Endothelial cell of umbilical vein (primary cell): ENCODE data around the gene MBTPS1.

ENCODE experiments used
- CTCF ChIP-seq, 2 donors: IDR thresholded peaks; 1 replicate in 1 of 2; 2 replicates in 1 of 2; pipeline ENCODE4 v1.5.1; 2011; ENCODE audit warnings: low read length in 2 of 2, mild to moderate bottlenecking in 2 of 2, moderate library complexity in 2 of 2, control low read depth in 1 of 2, inconsistent platforms in 1 of 2, low read depth in 1 of 2; ENCODE audit not compliant: insufficient read depth in 1 of 2; ENCODE audit errors: extremely low read depth in 1 of 2
- EZH2 ChIP-seq: IDR thresholded peaks from 2 replicates; pipeline ENCODE4 v1.6.1; 2012; ENCODE audit warnings: borderline replicate concordance, low read depth, mild to moderate bottlenecking, moderate library complexity, low read length, inconsistent platforms; ENCODE audit not compliant: severe bottlenecking
- POLR2A ChIP-seq: IDR thresholded peaks from 2 replicates; pipeline ENCODE4 v1.6.1; 2012; ENCODE audit warnings: low read depth, mild to moderate bottlenecking, control low read depth, low read length

GRCh38 chr16:84015399-84015798 is 101.3 kb downstream of the MBTPS1 start:
- TF ChIP-seq CTCF (IDR thresholded peaks at IDR 0.05; ENCODE audit: extremely low read depth in 1 of 2, insufficient read depth in 1 of 2, low read depth in 1 of 2, low read length in 2 of 2) (no peak), POLR2A (no peak), EZH2 (no peak)
